ENCODE measurements around the gene STARD4. TPM values are rescaled to one million over a fixed set of nuclear protein-coding genes. Genes with fewer than 3 reads are reported as not detected.
A peak's percentile ranks its signal among the peaks of the same experiment; 100 is the strongest.

STARD4 gene
- total and polyA plus RNA-seq, 12 donors, result 7.2 to 142 (median 24.1) TPM

- WGBS, 4 donors, result 48 to 61% (median 57%) methylated on average over 3 of the region's 3 CpGs
- H3K4me3 ChIP-seq, result no peak overlapping the region
- TF ChIP-seq POLR2A (IDR thresholded peaks at IDR 0.05) (no peak), CTCF (IDR thresholded peaks at IDR 0.05) (peak in 3 of 6 experiments; percentile 38 to 47 (median 40))
- DNase-seq, result peak in 4 of 7 donors; percentile 18 to 69 (median 23)
- H3K9me3 ChIP-seq (replicated peaks in 1 of 3), result no peaks in the 10 kb centered on the region
- intact Hi-C loops (cut with DNase I), result no loop called here
- no peak overlapping the region for H3K27ac ChIP-seq
- H3K36me3 ChIP-seq (replicated peaks in 1 of 2), result no peaks in the 10 kb centered on the region
- H3K27me3 ChIP-seq, result no peaks in the 10 kb centered on the region
- no peaks in the 10 kb centered on the region for H3K4me1 ChIP-seq (replicated peaks in 1 of 2)
Observed at GRCh38 chr5:111461255-111461671, 51.1 kb downstream of the STARD4 start.

DNA sequence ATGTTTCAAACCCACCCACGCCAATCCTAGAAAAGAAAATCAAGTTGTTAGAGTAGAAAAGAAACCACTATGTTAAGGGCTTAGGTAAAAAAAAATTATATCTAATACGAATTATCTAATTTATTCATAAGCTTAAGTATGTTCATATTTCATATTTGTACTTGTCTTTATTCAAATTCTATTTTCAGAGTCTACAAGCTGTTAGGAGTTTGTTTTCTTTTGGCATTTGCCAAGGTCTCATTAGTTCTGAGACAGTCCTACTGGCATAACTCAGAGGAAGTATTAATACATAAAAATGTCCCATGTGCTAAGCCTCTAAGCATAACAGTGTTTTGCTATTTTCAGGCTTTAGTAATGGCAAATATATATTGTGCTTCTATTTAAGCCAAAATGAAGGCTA, 57.6 kb downstream of the STARD4 start:
- Histone ChIP-seq H3K4me1 (replicated peaks in 1 of 2) (peaks cover 0 to 20% of the 10 kb centered on the region in 2 donors), H3K27me3 (no peaks in the 10 kb centered on the region), H3K9me3 (replicated peaks in 1 of 3) (no peaks in the 10 kb centered on the region), H3K36me3 (replicated peaks in 1 of 2) (no peaks in the 10 kb centered on the region), H3K27ac (no peak overlapping the region), H3K4me3 (no peak overlapping the region)
- DNase-seq, result no peak
- WGBS, 4 donors, result 55 to 57% (median 57%) methylated on average over 2 of the region's 2 CpGs
- TF ChIP-seq CTCF (IDR thresholded peaks at IDR 0.05) (no peak), POLR2A (IDR thresholded peaks at IDR 0.05) (no peak)
- intact Hi-C loops (cut with DNase I), result no loop called here

DNA sequence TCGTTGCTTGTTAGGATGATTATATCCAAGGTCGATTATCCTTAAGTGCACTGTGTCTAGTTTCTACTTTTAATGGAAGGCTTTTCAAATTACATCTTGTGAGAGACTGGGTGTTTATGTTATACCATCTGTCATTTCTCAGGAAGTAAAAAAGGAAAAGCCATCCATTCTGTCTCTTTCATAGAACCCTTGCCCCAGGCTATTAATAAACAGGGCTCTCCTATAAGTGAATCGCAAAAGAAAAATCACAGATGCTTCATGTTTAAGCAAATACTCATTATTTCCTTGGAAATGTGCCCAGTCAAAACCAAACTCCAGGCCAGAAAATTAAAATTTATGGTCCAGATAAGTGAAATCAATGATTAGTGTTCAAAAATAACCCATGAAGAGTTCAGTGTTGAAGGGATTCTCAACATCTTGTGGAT, 58.1 kb downstream of the STARD4 start:
- peaks cover 0 to 20% of the 10 kb centered on the region in 2 donors for H3K4me1 ChIP-seq (replicated peaks in 1 of 2)
- intact Hi-C loops (cut with DNase I), result no loop called here
- DNase-seq, result no peak
- no peak overlapping the region for H3K4me3 ChIP-seq
- H3K36me3 ChIP-seq (replicated peaks in 1 of 2), result no peaks in the 10 kb centered on the region
- no peak overlapping the region for H3K27ac ChIP-seq
- no peaks in the 10 kb centered on the region for H3K27me3 ChIP-seq
- 24 to 38% (median 32%) methylated on average over 3 of the region's 3 CpGs for WGBS, 4 donors
- no peaks in the 10 kb centered on the region for H3K9me3 ChIP-seq (replicated peaks in 1 of 3)
- TF ChIP-seq CTCF (IDR thresholded peaks at IDR 0.05), result no peak
- TF ChIP-seq POLR2A (IDR thresholded peaks at IDR 0.05), result no peak

- peaks cover 0 to 20% of the 10 kb centered on the region in 2 donors for H3K4me1 ChIP-seq (replicated peaks in 1 of 2)
- 29 to 47% (median 45%) methylated on average over 2 of the region's 2 CpGs for WGBS, 4 donors
- H3K9me3 ChIP-seq (replicated peaks in 1 of 3), result no peaks in the 10 kb centered on the region
- no peaks in the 10 kb centered on the region for H3K36me3 ChIP-seq (replicated peaks in 1 of 2)
- DNase-seq, result no peak
- no peak overlapping the region for H3K27ac ChIP-seq
- intact Hi-C loops (cut with DNase I), result no loop called here
- H3K4me3 ChIP-seq, result no peak overlapping the region
- H3K27me3 ChIP-seq, result no peaks in the 10 kb centered on the region
- TF ChIP-seq POLR2A (IDR thresholded peaks at IDR 0.05) (no peak), CTCF (IDR thresholded peaks at IDR 0.05) (no peak)
Observed at GRCh38 chr5:111453747-111454146, 58.6 kb downstream of the STARD4 start.

Measured in adrenal gland (tissue), 12 donors.